ENCODE data around the gene FUCA1. TPM values are rescaled to one million over a fixed set of nuclear protein-coding genes. Genes with fewer than 3 reads are reported as not detected.

The FUCA1 gene
- total RNA-seq, 1 experiment from 2014 or later = 20.7 TPM

DNA sequence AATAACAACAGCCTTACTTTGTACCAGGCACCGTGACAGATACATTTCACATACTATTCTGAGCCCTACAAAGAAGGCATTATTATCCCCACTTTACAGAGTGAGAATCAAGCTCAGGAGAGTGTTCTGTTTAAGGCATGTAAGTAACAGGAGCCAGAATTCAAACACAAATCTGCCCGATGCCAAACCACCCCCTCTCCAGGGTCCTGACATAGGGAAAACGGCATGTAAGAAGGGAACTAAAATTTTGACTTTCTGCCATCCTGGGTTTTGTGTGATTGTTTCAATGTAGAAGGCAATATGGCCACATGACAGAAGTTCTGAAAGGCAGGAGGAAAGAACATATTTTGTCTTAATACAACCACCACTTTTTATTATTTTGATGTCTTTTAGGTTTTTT is 5.5 kb downstream of the FUCA1 start:
- ChIA-PET RAD21 (ENCODE audit: low non-redundant PET in 1 of 2, low total read pairs in 2 of 2, uncharacterized antibody in 2 of 2, unreplicated experiment in 2 of 2) (no interaction called here), CTCF (no interaction called here), POLR2A (no interaction called here)
- H3K4me2 ChIP-seq (ENCODE audit: low read length) = no peak overlapping the region
- no peak overlapping the region for H3K27ac ChIP-seq (ENCODE audit: low read depth, low read length)
- H3K4me3 ChIP-seq (replicated peaks in 1 of 2; ENCODE audit: low read depth in 1 of 2, low read length in 2 of 2) = no peak overlapping the region
- H3K27me3 ChIP-seq (ENCODE audit: insufficient read depth, low read length) = no peaks in the 10 kb centered on the region
- no TSS peak for BruUV-seq (replicated peaks)
- ATAC-seq (no peak), DNase-seq (ENCODE audit: low read depth, low spot score) (no peak)
- H3K4me1 ChIP-seq (ENCODE audit: control insufficient read depth in 1 of 2, insufficient read depth in 2 of 2, low read length in 2 of 2) = peaks cover 30 to 33% of the 10 kb centered on the region in 2 experiments
- no peak overlapping the region for H3K9ac ChIP-seq (ENCODE audit: low read length)
- H3K79me2 ChIP-seq (ENCODE audit: insufficient read depth, low read length) = peaks cover 4% of the 10 kb centered on the region; the same call in 1 of the 2 replicates
- no peak overlapping the region for H2AFZ ChIP-seq (ENCODE audit: low read depth, low read length, poor library complexity, severe bottlenecking)
- intact Hi-C loops (cut with micrococcal nuclease) = no loop called here
- no peaks in the 10 kb centered on the region for H3K9me2 ChIP-seq (ENCODE audit: insufficient read depth)
- H3K36me3 ChIP-seq (ENCODE audit: control insufficient read depth in 1 of 2, insufficient read depth in 2 of 2, low read length in 2 of 2) = peaks cover 15 to 16% of the 10 kb centered on the region in 2 experiments; a peak in 3 of 4 replicates
- TF ChIP-seq POLR2AphosphoS5 (IDR thresholded peaks at IDR 0.05; ENCODE audit: low read depth, low read length) = no peak
- no peak for TF ChIP-seq SRF (IDR thresholded peaks at IDR 0.05; ENCODE audit: low read depth)
- no peak for TF ChIP-seq TCF7L2 (IDR thresholded peaks at IDR 0.05; ENCODE audit: borderline replicate concordance, extremely low read depth, insufficient read depth, insufficient read length)
- no peak for TF ChIP-seq SIN3A (IDR thresholded peaks at IDR 0.05; ENCODE audit: low read depth)
- TF ChIP-seq POLR2A (IDR thresholded peaks at IDR 0.05; ENCODE audit: borderline replicate concordance, extremely low read depth, insufficient read depth, insufficient read length) = no peak
- TF ChIP-seq, protein P1, sequence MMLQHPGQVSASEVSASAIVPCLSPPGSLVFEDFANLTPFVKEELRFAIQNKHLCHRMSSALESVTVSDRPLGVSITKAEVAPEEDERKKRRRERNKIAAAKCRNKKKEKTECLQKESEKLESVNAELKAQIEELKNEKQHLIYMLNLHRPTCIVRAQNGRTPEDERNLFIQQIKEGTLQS (IDR thresholded peaks at IDR 0.05) = no peak
- no peak for TF ChIP-seq RAD21 (IDR thresholded peaks at IDR 0.05; ENCODE audit: low read depth)
- no peak for TF ChIP-seq ELF1 (IDR thresholded peaks at IDR 0.05; ENCODE audit: borderline replicate concordance, low read depth)
- TF ChIP-seq, protein P2, sequence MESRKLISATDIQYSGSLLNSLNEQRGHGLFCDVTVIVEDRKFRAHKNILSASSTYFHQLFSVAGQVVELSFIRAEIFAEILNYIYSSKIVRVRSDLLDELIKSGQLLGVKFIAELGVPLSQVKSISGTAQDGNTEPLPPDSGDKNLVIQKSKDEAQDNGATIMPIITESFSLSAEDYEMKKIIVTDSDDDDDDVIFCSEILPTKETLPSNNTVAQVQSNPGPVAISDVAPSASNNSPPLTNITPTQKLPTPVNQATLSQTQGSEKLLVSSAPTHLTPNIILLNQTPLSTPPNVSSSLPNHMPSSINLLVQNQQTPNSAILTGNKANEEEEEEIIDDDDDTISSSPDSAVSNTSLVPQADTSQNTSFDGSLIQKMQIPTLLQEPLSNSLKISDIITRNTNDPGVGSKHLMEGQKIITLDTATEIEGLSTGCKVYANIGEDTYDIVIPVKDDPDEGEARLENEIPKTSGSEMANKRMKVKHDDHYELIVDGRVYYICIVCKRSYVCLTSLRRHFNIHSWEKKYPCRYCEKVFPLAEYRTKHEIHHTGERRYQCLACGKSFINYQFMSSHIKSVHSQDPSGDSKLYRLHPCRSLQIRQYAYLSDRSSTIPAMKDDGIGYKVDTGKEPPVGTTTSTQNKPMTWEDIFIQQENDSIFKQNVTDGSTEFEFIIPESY (IDR thresholded peaks at IDR 0.05; ENCODE audit: extremely low read depth, insufficient replicate concordance, low read length) = no peak
- TF ChIP-seq SP1 (IDR thresholded peaks at IDR 0.05; ENCODE audit: low read depth) = no peak
- TF ChIP-seq YY1 (IDR thresholded peaks at IDR 0.05; ENCODE audit: extremely low read depth, insufficient replicate concordance, low read depth, low read length) = no peak
- TF ChIP-seq EGR1 (IDR thresholded peaks at IDR 0.05; ENCODE audit: low read depth) = no peak
- no peak for TF ChIP-seq JUND (IDR thresholded peaks at IDR 0.05)
- H4K20me1 ChIP-seq (ENCODE audit: insufficient read depth) = no peaks in the 10 kb centered on the region
- no peaks in the 10 kb centered on the region for H3K9me3 ChIP-seq (ENCODE audit: control insufficient read depth in 1 of 2, insufficient read depth in 1 of 2, low read depth in 1 of 2, low read length in 2 of 2)

Measured in HCT116 (cell line).